SK-N-SH (cell line): ENCODE data around the gene KHNYN. TPM values are rescaled to one million over a fixed set of nuclear protein-coding genes. Genes with fewer than 3 reads are reported as not detected.

Experiments
- CTCF ChIA-PET: fragments of 300-600, 350-600 bp; formaldehyde crosslinking; extraction: SDS; loops from one replicate; lab custom pipeline; 2021; lab: Yijun Ruan, JAX
- POLR2A ChIA-PET: fragments of 350-600 bp; sonication (Branson Sonifier 250); formaldehyde crosslinking; extraction: SDS; loops from one replicate; lab custom pipeline; 2020; ENCODE audit warnings: antibody characterized with exemption, inconsistent platforms; lab: Yijun Ruan, JAX
- DNase-seq: peaks from one replicate; pipeline ENCODE4 v3.0.0; 2012
- H2AFZ ChIP-seq: fragments of 200-600 bp; sonication (generic); 2 replicates; pipeline ENCODE4 v1.8.1; 2016; ENCODE audit warnings: antibody characterized with exemption, mild to moderate bottlenecking, low read depth
- H3F3A ChIP-seq: fragments of 200-600 bp; sonication (generic); replicated peaks from 2 replicates; pipeline ENCODE3; 2016; ENCODE audit warnings: antibody characterized with exemption, mild to moderate bottlenecking; ENCODE audit not compliant: insufficient read depth
- H3K27ac ChIP-seq, 2 experiments: fragments of 200-500 bp in 1 of 2; fragments of 200-600 bp in 1 of 2; sonication (Bioruptor generic) in 1 of 2; sonication (generic), shearing (Covaris generic) in 1 of 2; 2 replicates each; pipeline versions ENCODE4 v1.5.1 to v1.6.1; 2014 to 2016; ENCODE audit warnings: low read depth in 2 of 2, inconsistent platforms in 1 of 2, low read length in 1 of 2, mild to moderate bottlenecking in 1 of 2, mixed read lengths in 1 of 2
- H3K27me3 ChIP-seq: fragments of 200-600 bp; sonication (generic), shearing (Covaris generic); 2 replicates; pipeline ENCODE4 v1.6.1; 2016; ENCODE audit warnings: mixed run types; ENCODE audit not compliant: insufficient read depth
- H3K36me3 ChIP-seq, 2 experiments: fragments of 200-500 bp in 1 of 2; fragments of 200-600 bp in 1 of 2; sonication (Bioruptor generic) in 1 of 2; sonication (generic) in 1 of 2; replicated peaks in 1 of 2; 2 replicates each; pipeline versions ENCODE3 to v1.5.1; 2014 to 2016; ENCODE audit warnings: low read length in 1 of 2, mild to moderate bottlenecking in 1 of 2; ENCODE audit not compliant: insufficient read depth in 2 of 2, control insufficient read depth in 1 of 2
- H3K4me1 ChIP-seq, 2 experiments: fragments of 200-500 bp in 1 of 2; fragments of 200-600 bp in 1 of 2; sonication (Bioruptor generic) in 1 of 2; sonication (generic), shearing (Covaris generic) in 1 of 2; 2 replicates each; pipeline versions ENCODE4 v1.5.1 to v1.6.1; 2014 to 2016; ENCODE audit warnings: low read depth in 1 of 2, low read length in 1 of 2, mixed run types in 1 of 2; ENCODE audit not compliant: insufficient read depth in 2 of 2, control insufficient read depth in 1 of 2
- H3K4me2 ChIP-seq: fragments of 200-600 bp; sonication (generic), shearing (Covaris generic); 2 replicates; pipeline ENCODE4 v1.6.1; 2017; ENCODE audit warnings: mixed run types
- H3K4me3 ChIP-seq, 2 experiments: fragments of 200-500 bp in 1 of 2; fragments of 200-600 bp in 1 of 2; sonication (Bioruptor generic) in 1 of 2; sonication (generic), shearing (Covaris generic) in 1 of 2; 2 replicates each; pipeline versions ENCODE4 v1.5.1 to v1.8.1; 2014 to 2016; ENCODE audit warnings: low read depth in 2 of 2, inconsistent platforms in 1 of 2, low read length in 1 of 2, mild to moderate bottlenecking in 1 of 2, mixed read lengths in 1 of 2, moderate library complexity in 1 of 2
- H3K79me2 ChIP-seq: fragments of 200-600 bp; sonication (generic); 2 replicates; pipeline ENCODE4 v1.8.1; 2017; ENCODE audit warnings: mild to moderate bottlenecking; ENCODE audit not compliant: insufficient read depth
- H3K9ac ChIP-seq: fragments of 200-600 bp; sonication (generic); 2 replicates; pipeline ENCODE4 v1.6.1; 2017; ENCODE audit warnings: mixed run types
- H3K9me2 ChIP-seq: fragments of 200-600 bp; sonication (generic); 2 replicates; pipeline ENCODE4 v1.6.1; 2017; ENCODE audit warnings: mixed run types
- H3K9me3 ChIP-seq: fragments of 200-600 bp; sonication (generic); 2 replicates; pipeline ENCODE4 v1.6.1; 2017; ENCODE audit warnings: mixed run types, mild to moderate bottlenecking, moderate library complexity
- H4K20me1 ChIP-seq: fragments of 200-600 bp; sonication (generic); 2 replicates; pipeline ENCODE4 v1.6.1; 2017; ENCODE audit warnings: mild to moderate bottlenecking, mixed run types; ENCODE audit not compliant: insufficient read depth
- CTCF ChIP-seq: fragments of 200-600 bp; sonication (generic); IDR thresholded peaks from 2 replicates; pipeline ENCODE4 v1.6.1; 2017; ENCODE audit warnings: antibody characterized with exemption, mild to moderate bottlenecking, moderate library complexity
- EZH2phosphoT487 ChIP-seq: fragments of 200-600 bp; sonication (generic); IDR thresholded peaks from 2 replicates; pipeline ENCODE4 v1.6.1; 2017; ENCODE audit warnings: low read depth, mixed run types, mild to moderate bottlenecking, antibody characterized with exemption, moderate library complexity, borderline replicate concordance
- FOXM1 ChIP-seq: IDR thresholded peaks from 2 replicates; pipeline ENCODE4 v1.4.0; 2012; ENCODE audit warnings: low read depth, mild to moderate bottlenecking
- GABPA ChIP-seq: IDR thresholded peaks from 2 replicates; pipeline ENCODE4 v1.4.0; 2012; ENCODE audit warnings: low read depth, mild to moderate bottlenecking
- GATA2 ChIP-seq: sonication (generic); formaldehyde crosslinking; IDR thresholded peaks from 2 replicates; pipeline ENCODE4 v1.5.0; 2020; ENCODE audit warnings: mild to moderate bottlenecking, missing genetic modification reagents
- MEF2A ChIP-seq: IDR thresholded peaks from 2 replicates; pipeline ENCODE4 v1.4.0; 2012; ENCODE audit warnings: low read depth, borderline replicate concordance
- MXI1 ChIP-seq: IDR thresholded peaks from 2 replicates; pipeline ENCODE4 v1.6.1; 2012; ENCODE audit warnings: mild to moderate bottlenecking, low read depth, low read length, improper control_type of control experiment
- POLR2AphosphoS5 ChIP-seq: IDR thresholded peaks from 2 replicates; pipeline ENCODE4 v1.6.1; 2012; ENCODE audit warnings: low read depth, low read length
- RAD21 ChIP-seq: IDR thresholded peaks from 2 replicates; pipeline ENCODE4 v1.6.1; 2012; ENCODE audit warnings: mild to moderate bottlenecking, low read length
- RCOR1 ChIP-seq: fragments of 150-350 bp; IDR thresholded peaks from 2 replicates; pipeline ENCODE4 v1.6.1; 2017; ENCODE audit warnings: antibody characterized with exemption, low read length
- RXRA ChIP-seq: IDR thresholded peaks from 2 replicates; pipeline ENCODE4 v1.4.0; 2012; ENCODE audit warnings: low read depth, mild to moderate bottlenecking, borderline replicate concordance
- TCF12 ChIP-seq: IDR thresholded peaks from 2 replicates; pipeline ENCODE4 v1.4.0; 2012
- USF1 ChIP-seq: IDR thresholded peaks from 2 replicates; pipeline ENCODE4 v1.4.0; 2012; ENCODE audit warnings: low read depth, borderline replicate concordance
- YY1 ChIP-seq: IDR thresholded peaks from 2 replicates; pipeline ENCODE4 v1.4.0; 2012; ENCODE audit warnings: low read depth, mild to moderate bottlenecking
- ZBTB33 ChIP-seq: IDR thresholded peaks from 2 replicates; pipeline ENCODE4 v1.4.0; 2012; ENCODE audit warnings: low read depth, borderline replicate concordance
- WGBS: methylation state at CpG from one replicate; pipeline ENCODE4 v1.1.6; 2017; ENCODE audit warnings: low lambda C conversion rate; 5-methylcytosine and 5-hydroxymethylcytosine counted together
- polyA plus RNA-seq, 3 experiments: library from polyadenylated mRNA; depleted of rRNA; stranded (reverse); fragments of >200 nt; gene quantifications; 2 replicates each; pipeline ENCODE4 v1.2.3, GENCODE V29; 2012
- TF ChIP-seq, protein P1 (sequence below): IDR thresholded peaks from 2 replicates; pipeline ENCODE4 v1.6.1; 2012; ENCODE audit warnings: mild to moderate bottlenecking, low read depth, low read length, moderate library complexity
- TF ChIP-seq, protein P2 (sequence below): fragments of 150-350 bp; IDR thresholded peaks from 2 replicates; pipeline ENCODE4 v1.6.1; 2017; ENCODE audit warnings: antibody characterized with exemption, low read length, low read depth, borderline replicate concordance
- TF ChIP-seq, protein P3 (sequence below): fragments of 150-350 bp; IDR thresholded peaks from 2 replicates; pipeline ENCODE4 v1.6.1; 2016; ENCODE audit warnings: mild to moderate bottlenecking, low read depth, low read length

The KHNYN gene
- polyA plus RNA-seq, 1 of the 3 experiments (the other 2 are of a cell fraction), result 18.3 TPM

GRCh38 chr14:24430682-24431568, 1.2 kb downstream of the KHNYN start:
- 23% methylated on average over 11 of the region's 19 CpGs for WGBS
- H3K9ac ChIP-seq, result peak overlapping the region; percentile 95
- peaks cover 31% of the 10 kb centered on the region for H3K79me2 ChIP-seq
- peak overlapping the region; percentile 79 to 83 for H3K27ac ChIP-seq
- DNase-seq, result no peak
- H3F3A ChIP-seq, result peaks cover 17% of the 10 kb centered on the region
- H4K20me1 ChIP-seq, result peaks cover 12% of the 10 kb centered on the region
- H2AFZ ChIP-seq, result no peak overlapping the region
- no peaks in the 10 kb centered on the region for H3K27me3 ChIP-seq
- ChIA-PET CTCF (interaction anchor here (0.6 to 16.4 kb wide), 51 partner anchors 8 to 270 kb away, joined by 3 to 445 read pairs (median 5); partner anchors contain the start of genes ADCY4, CIDEB, IPO4 and IRF9), POLR2A (interaction anchor here (0.5 to 3.9 kb wide), 12 partner anchors 12 to 1548 kb away, joined by 3 to 37 read pairs (median 4); partner anchors contain the start of genes NFATC4, NYNRIN and TINF2)
- peaks cover 26 to 29% of the 10 kb centered on the region in 2 experiments; a peak in 3 of 4 replicates for H3K4me1 ChIP-seq
- H3K4me3 ChIP-seq, result peak overlapping the region; percentile 71 to 87
- no peaks in the 10 kb centered on the region for H3K9me2 ChIP-seq
- H3K36me3 ChIP-seq, result peaks cover 22 to 23% of the 10 kb centered on the region in 2 experiments
- no peaks in the 10 kb centered on the region for H3K9me3 ChIP-seq
- peak overlapping the region; percentile 98 for H3K4me2 ChIP-seq
- TF ChIP-seq RAD21, result no peak
- TF ChIP-seq FOXM1, result no peak
- no peak for TF ChIP-seq RCOR1
- no peak for TF ChIP-seq MEF2A
- no peak for TF ChIP-seq CTCF
- TF ChIP-seq USF1, result no peak
- TF ChIP-seq, protein P1, sequence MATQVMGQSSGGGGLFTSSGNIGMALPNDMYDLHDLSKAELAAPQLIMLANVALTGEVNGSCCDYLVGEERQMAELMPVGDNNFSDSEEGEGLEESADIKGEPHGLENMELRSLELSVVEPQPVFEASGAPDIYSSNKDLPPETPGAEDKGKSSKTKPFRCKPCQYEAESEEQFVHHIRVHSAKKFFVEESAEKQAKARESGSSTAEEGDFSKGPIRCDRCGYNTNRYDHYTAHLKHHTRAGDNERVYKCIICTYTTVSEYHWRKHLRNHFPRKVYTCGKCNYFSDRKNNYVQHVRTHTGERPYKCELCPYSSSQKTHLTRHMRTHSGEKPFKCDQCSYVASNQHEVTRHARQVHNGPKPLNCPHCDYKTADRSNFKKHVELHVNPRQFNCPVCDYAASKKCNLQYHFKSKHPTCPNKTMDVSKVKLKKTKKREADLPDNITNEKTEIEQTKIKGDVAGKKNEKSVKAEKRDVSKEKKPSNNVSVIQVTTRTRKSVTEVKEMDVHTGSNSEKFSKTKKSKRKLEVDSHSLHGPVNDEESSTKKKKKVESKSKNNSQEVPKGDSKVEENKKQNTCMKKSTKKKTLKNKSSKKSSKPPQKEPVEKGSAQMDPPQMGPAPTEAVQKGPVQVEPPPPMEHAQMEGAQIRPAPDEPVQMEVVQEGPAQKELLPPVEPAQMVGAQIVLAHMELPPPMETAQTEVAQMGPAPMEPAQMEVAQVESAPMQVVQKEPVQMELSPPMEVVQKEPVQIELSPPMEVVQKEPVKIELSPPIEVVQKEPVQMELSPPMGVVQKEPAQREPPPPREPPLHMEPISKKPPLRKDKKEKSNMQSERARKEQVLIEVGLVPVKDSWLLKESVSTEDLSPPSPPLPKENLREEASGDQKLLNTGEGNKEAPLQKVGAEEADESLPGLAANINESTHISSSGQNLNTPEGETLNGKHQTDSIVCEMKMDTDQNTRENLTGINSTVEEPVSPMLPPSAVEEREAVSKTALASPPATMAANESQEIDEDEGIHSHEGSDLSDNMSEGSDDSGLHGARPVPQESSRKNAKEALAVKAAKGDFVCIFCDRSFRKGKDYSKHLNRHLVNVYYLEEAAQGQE, result no peak
- TF ChIP-seq GATA2, result no peak
- TF ChIP-seq TCF12, result no peak
- no peak for TF ChIP-seq EZH2phosphoT487
- no peak for TF ChIP-seq POLR2AphosphoS5
- TF ChIP-seq ZBTB33, result no peak
- TF ChIP-seq, protein P2, sequence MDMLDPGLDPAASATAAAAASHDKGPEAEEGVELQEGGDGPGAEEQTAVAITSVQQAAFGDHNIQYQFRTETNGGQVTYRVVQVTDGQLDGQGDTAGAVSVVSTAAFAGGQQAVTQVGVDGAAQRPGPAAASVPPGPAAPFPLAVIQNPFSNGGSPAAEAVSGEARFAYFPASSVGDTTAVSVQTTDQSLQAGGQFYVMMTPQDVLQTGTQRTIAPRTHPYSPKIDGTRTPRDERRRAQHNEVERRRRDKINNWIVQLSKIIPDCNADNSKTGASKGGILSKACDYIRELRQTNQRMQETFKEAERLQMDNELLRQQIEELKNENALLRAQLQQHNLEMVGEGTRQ, result no peak
- TF ChIP-seq RXRA, result no peak
- no peak for TF ChIP-seq GABPA
- TF ChIP-seq YY1, result no peak
- no peak for TF ChIP-seq MXI1
- TF ChIP-seq, protein P3, sequence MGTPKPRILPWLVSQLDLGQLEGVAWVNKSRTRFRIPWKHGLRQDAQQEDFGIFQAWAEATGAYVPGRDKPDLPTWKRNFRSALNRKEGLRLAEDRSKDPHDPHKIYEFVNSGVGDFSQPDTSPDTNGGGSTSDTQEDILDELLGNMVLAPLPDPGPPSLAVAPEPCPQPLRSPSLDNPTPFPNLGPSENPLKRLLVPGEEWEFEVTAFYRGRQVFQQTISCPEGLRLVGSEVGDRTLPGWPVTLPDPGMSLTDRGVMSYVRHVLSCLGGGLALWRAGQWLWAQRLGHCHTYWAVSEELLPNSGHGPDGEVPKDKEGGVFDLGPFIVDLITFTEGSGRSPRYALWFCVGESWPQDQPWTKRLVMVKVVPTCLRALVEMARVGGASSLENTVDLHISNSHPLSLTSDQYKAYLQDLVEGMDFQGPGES, result no peak
